SK-N-DZ (cell line): Measurements from ENCODE around the gene GOLGA8A.
"Not testable (repeated sequence)": the region's sequence is repeated elsewhere in the genome, so short reads cannot be mapped to it uniquely, and the experiment has no call there.

Source experiments
- DNase-seq: peaks from one replicate; pipeline ENCODE4 v3.0.0-alpha.2; 2015; ENCODE audit warnings: low spot score

The GOLGA8A gene

DNA sequence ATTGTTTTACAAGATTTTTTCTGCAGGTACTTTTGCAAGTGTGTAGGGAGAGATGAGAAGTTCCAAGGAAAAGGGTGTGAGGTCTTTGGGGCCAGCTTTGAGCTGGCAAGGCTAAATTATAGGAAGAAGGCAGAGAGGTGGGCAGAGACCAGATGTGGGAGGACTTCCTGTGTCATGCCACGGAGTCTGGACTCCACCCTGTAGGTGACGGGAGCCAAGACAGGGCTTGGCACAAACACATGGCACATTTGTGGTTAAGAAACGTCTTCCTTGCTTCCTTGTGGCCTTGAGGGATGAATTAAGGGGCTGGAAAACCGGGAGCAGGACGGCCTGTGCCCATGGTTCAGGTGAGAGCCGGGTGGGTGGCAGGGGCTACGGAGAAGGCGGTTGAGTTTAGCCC is 19.2 kb downstream of the GOLGA8A start:
- DNase-seq = not testable (repeated sequence)

DNA sequence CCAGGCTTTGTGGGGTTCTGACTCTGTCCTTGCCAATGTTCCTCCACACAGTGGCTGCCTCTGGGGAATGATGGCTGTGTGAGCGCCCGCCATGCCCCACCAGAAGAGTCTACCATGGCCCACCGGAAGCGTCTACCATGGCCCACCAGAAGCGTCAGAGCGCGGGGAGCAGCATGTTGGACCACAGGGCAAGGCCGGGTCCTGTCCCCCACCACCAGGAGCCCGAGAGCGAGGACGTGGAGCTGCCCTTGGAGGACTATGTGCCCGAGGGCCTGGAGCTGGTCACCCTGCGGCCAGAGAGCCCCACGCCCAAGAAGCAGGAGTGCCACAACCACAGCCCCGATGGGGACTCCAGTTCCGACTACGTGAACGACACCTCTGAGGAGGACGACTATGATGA is 28.1 kb downstream of the GOLGA8A start:
- DNase-seq = not testable (repeated sequence)

DNA sequence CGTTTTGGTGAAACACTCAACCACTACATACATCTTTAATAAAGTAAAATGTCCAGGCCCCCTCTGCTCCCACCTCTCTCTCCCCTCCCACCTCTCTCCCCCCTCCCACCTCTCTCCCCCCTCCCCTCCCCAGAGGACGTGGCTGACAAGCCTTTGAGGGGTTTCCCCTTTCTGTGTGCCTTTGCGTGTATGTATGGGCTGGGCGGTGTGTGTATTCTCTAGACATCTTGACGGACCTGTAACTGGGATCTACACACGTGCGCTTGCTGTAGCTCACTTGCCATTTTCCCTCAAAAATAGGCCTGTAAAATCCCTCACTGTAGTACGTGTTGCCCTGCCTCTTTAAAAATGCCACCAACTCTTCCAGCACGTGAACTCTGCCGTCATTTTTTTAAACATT is 28.6 kb downstream of the GOLGA8A start:
- DNase-seq = not testable (repeated sequence)

DNA sequence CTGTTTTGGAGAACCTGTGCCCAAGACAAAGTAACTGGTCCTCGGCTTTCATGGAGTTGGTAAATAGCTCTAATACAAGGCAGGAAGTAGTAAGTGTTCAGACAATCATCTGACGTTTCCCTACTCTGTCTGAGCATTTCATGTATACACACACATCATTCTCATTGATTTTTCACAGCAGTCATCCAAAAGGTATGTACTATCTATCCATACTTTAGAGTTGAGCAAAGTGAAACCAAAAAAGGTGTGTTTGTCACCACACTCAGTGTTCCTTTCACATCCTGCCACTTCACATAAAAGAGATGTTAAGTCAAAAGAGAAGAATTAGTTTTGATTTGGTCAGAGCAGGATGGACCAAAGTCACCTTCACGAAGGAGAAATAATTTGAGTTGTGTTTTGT is 33.7 kb downstream of the GOLGA8A start:
- not testable (repeated sequence) for DNase-seq

DNA sequence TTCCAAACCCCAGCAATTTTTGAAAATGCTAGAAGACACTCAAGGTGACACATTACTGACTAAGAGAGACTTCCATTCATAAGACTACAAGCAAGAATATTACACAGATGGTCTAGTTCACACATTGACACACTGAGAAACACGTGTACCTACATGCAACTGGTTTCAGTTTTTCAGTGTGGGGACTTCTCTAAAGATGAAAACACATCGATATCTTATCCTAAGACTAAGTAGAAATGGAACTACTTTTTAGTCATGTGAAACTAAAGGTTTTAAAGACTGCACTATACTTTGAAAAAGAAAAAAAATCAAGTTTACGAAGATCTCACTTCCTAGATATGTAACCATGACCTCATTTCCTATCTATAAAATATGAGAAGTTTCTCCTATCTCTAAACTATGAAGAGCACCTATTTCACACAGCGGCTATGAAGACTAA is 34.4 kb downstream of the GOLGA8A start:
- DNase-seq = not testable (repeated sequence)

DNA sequence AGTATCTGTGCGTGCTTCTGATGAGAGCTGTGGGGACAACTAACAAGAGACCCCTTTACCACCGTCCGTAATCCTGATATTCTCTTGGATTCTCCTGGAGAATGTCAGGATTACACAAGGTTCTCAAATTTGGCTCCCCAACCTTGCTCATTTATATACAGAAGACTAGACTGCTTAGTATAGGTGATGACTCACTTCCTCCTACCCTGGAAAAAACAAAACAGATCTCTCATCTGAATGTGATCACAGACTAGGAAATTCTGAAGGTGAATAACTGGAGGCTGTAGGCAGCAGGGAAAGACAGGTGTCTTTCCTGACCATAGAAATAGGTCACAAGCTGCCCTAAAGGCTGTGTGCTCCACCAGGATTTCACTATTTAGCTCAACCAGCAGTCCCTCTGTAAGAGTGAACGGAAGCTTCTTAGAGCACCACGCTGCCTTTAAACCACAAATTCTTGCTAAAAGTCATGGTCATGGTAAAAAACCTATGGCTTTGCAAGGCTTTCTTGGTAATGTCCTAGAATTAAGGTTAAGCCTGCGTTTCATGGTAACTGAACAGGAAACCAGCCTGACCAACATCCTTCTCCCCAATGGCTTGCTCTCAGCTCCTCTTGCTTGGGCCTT is 39.9 kb downstream of the GOLGA8A start:
- not testable (repeated sequence) for DNase-seq

DNA sequence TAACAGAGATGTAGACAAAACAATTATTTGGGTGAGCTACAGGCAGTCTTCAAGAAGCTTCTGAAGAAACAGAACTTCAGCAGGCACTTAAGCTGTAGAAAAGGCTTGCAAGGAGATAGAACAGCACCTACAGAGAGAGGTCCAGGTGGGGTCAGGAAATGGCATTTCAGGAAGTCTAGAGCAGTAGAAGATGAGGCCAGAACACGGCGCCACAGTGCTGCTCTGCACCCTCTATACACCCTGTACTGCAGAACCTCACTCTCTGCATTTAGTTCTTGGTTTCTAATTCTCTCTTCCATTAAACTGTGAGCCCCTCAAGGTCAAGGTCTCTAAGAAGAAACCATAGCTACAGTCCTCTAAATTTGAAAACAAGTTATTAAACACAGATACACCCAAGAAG is 44.6 kb downstream of the GOLGA8A start:
- DNase-seq = not testable (repeated sequence)

DNA sequence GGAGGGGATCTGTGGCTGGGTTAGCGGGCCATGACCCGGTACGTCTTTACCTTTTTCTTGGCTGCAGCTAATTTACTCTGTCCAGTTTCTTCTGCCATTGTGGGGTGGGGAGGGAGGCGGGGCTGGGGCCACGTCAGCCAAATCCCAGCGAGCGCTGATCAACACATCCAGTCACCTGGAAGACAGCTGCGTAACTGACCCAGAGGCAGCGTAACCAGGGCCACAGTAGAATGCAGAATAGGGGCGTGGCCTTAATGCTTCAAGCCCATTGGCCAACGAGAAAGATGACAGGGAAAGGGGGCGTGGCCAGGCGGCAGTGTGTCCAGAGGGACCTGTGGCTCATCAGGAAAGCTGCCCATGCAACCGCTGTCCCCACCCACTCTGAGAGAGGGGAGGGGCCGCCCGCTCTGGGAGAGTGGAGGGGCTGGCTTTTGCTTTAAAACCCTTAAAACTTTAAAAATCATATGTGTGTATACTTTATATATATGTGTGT is 48.0 kb downstream of the GOLGA8A start:
- not testable (repeated sequence) for DNase-seq
